ENCODE results near the gene GRIN3A. TPM values are rescaled to one million over a fixed set of nuclear protein-coding genes. Genes with fewer than 3 reads are reported as not detected.

GRIN3A gene
- total and polyA plus RNA-seq, 11 donors: 0.06 to 1.4 (median 0.21) TPM

- no peak for DNase-seq
- no peaks in the 10 kb centered on the region for H3K9me3 ChIP-seq
- no peak overlapping the region for H3K27ac ChIP-seq
- no peaks in the 10 kb centered on the region for H3K36me3 ChIP-seq
- ATAC-seq: no peak
- intact Hi-C loops (cut with DNase I): no loop called here
- TF ChIP-seq POLR2A (IDR thresholded peaks at IDR 0.05) (no peak), CTCF (IDR thresholded peaks at IDR 0.05) (peak in 10 of 12 donors; percentile 13 to 53 (median 44))
- 65 to 73% (median 65%) methylated on average over 10 of the region's 10 CpGs for WGBS, 4 donors
- peaks cover 0 to 7% (median 0%) of the 10 kb centered on the region in 9 donors for H3K27me3 ChIP-seq
- H3K4me1 ChIP-seq: peaks cover 0 to 6% (median 0%) of the 10 kb centered on the region in 12 donors
- no peak overlapping the region for H3K4me3 ChIP-seq
These were observed 27.0 kb downstream of the GRIN3A start for GRCh38 chr9:101711330-101711941.

- ATAC-seq (no peak), DNase-seq (no peak)
- no peak overlapping the region for H3K4me3 ChIP-seq
- peaks cover 0 to 11% (median 0%) of the 10 kb centered on the region in 9 donors for H3K27me3 ChIP-seq
- H3K4me1 ChIP-seq: peaks cover 0 to 7% (median 0%) of the 10 kb centered on the region in 12 donors
- no peaks in the 10 kb centered on the region for H3K9me3 ChIP-seq
- intact Hi-C loops (cut with DNase I): no loop called here
- WGBS, 4 donors: 83 to 93% (median 85%) methylated on average over 2 of the region's 2 CpGs
- no peak for TF ChIP-seq POLR2A (IDR thresholded peaks at IDR 0.05)
- no peak for TF ChIP-seq CTCF (IDR thresholded peaks at IDR 0.05)
- H3K27ac ChIP-seq: no peak overlapping the region
- no peaks in the 10 kb centered on the region for H3K36me3 ChIP-seq
These were observed 29.6 kb downstream of the GRIN3A start for GRCh38 chr9:101708855-101709254.

GRCh38 chr9:101707721-101708120, 30.7 kb downstream of the GRIN3A start:
- H3K9me3 ChIP-seq: no peaks in the 10 kb centered on the region
- H3K27ac ChIP-seq: no peak overlapping the region
- H3K4me1 ChIP-seq: peaks cover 0 to 7% (median 0%) of the 10 kb centered on the region in 12 donors
- peak in 1 of 4 donors; percentile 41 for ATAC-seq
- H3K36me3 ChIP-seq: no peaks in the 10 kb centered on the region
- no peak overlapping the region for H3K4me3 ChIP-seq
- H3K27me3 ChIP-seq: peaks cover 0 to 11% (median 0%) of the 10 kb centered on the region in 9 donors
- DNase-seq: no peak
- no peak for TF ChIP-seq CTCF (IDR thresholded peaks at IDR 0.05)
- TF ChIP-seq POLR2A (IDR thresholded peaks at IDR 0.05): no peak
- intact Hi-C loops (cut with DNase I): no loop called here
- whole genome bisulfite sequencing, 4 donors: 37 to 52% (median 45%) methylated on average over 3 of the region's 3 CpGs

- Histone ChIP-seq H3K27ac (no peak overlapping the region), H3K36me3 (no peaks in the 10 kb centered on the region), H3K4me3 (no peak overlapping the region), H3K4me1 (peaks cover 0 to 7% (median 0%) of the 10 kb centered on the region in 12 donors), H3K9me3 (no peaks in the 10 kb centered on the region), H3K27me3 (peaks cover 0 to 11% (median 0%) of the 10 kb centered on the region in 9 donors)
- TF ChIP-seq CTCF (IDR thresholded peaks at IDR 0.05): no peak
- TF ChIP-seq POLR2A (IDR thresholded peaks at IDR 0.05): no peak
- WGBS, 4 donors: 76 to 84% (median 82%) methylated on average over 2 of the region's 2 CpGs
- DNase-seq (no peak), ATAC-seq (no peak)
- intact Hi-C loops (cut with DNase I): no loop called here
These were observed 31.4 kb downstream of the GRIN3A start for GRCh38 chr9:101706997-101707396.

All from heart left ventricle (tissue), 16 donors.